SKM-1 (cell line): ENCODE data around the gene GMCL1.
A peak's percentile ranks its signal among the peaks of the same experiment; 100 is the strongest.
"Not testable (repeated sequence)": the region's sequence is repeated elsewhere in the genome, so short reads cannot be mapped to it uniquely, and the experiment has no call there.

Experiments
- DNase-seq: peaks from one replicate; lab custom pipeline; 2025; ENCODE audit not compliant: unreplicated experiment; lab: John Stamatoyannopoulos, UW

Gene GMCL1

DNA sequence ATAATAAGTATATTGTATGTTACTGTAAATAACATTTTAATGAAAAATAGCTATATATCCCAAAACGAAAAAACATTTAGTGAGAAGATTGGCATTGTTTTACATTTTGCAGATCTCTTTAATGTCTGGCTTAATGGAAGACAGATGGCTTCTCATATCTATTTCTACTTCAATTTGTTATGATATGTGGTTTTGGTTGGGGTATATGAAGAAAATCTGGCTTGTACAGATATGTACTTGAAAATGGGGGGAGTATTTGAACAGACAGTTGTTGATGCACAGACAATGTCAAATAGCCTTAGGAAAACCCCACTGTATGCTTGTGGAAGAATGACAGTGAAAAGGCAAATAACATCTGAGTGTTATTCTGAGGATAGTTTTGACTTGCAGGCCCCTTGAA lies 23.6 kb upstream of the GMCL1 start:
- DNase-seq: no peak

DNA sequence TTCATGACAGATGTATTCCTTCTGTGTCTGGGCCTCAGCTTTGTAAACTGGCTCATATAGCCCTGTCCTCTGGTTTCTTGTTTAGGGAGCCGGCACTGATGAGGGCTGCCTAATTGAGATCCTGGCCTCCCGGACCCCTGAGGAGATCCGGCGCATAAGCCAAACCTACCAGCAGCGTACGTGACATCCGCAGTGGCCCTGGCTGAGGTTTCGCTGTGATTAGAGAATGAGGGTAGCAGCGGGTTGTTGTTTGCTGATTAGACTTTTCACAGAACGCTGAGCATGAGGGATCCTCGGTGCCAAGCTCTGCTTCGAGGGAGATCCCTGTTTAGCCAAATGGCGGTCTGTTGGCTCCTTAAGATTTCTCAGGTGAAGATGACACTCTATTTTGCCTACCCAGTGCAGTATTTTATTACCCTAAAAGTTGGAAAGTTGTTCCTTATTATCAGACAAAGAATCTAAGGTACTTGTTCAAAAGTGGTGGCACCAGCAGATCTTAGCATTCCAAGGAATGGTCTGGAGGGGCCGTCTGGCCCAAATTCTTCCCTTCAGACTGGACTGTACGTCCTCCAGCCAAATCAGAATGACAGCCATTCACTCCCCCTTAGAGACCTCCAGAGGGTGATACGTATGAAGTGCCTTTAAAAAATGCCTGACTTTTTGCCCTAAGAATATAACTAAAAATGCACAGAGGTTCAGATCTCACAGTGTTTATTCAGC lies 21.5 kb upstream of the GMCL1 start:
- no peak for DNase-seq

DNA sequence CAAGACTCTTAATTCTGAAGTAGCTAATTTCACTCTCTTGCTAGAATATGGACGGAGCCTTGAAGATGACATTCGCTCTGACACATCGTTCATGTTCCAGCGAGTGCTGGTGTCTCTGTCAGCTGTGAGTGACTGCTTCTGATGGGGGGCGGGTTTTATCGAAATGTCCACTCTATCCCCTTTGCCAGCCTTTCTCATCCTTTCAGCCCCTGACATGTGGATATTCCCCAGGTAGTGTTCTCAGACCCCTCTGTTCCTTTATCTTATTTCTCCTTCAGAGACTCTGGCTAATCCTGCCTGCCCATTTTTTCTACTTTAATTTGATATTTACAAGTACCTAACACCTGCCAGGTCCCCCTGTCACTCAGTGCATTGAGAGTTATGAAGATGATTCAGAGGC lies 18.9 kb upstream of the GMCL1 start:
- DNase-seq: no peak

DNA sequence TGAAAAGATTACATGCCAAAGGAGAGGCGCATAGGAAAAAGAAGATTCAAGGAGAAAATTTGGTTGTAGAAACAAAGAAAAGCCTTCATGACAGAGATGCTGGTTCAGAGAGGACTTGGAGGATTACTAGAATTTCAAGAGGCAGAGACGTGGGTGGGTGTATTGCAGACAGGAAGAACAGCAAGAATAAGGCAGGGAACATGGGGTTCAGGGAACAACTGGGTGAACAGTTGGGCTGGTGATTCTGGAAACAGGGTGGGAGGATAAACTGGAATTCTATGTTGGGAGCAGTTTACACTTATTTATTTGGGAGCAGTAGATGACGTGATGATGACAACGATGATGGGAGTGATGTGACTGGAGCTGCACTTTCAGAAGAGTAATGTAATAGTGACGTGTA lies 18.4 kb upstream of the GMCL1 start:
- DNase-seq: no peak

DNA sequence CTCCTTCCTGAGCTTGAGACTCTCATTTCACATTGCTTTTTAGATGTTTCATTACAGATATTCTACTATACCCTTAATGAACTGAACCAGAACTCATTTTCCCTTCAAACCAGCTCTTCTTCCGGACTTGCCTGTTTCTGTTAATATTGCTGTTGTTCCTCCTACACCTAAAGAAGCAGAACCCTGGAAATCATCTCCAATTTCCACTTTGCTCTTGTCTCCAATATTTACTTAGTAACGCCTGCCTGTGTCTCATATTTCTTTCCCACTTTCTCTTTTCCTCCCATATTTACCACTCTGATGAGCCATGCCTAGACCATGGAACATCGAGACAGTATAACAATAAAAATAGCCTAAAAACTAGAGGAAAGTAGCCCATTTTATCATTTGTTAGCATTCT lies 17.9 kb upstream of the GMCL1 start:
- no peak for DNase-seq

DNA sequence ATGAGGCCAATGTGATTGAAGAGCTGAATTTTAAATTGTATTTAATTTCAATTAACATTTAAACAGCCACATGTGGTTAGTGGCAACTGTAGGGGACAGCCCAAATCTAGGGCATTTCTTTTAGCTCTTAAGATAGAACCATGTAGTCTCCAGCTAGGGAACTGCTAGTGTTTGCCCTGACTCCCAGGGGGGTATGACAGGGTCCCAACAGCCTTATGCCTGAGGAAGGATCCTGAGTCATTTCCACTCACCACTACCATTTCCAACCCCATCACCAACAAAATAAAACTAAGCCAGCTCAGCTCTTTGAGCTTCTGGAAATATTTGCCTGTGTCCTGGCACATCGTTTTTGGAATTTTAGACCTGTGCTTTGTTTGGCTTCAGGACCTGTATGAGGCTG lies 13.7 kb upstream of the GMCL1 start:
- DNase-seq: no peak

DNA sequence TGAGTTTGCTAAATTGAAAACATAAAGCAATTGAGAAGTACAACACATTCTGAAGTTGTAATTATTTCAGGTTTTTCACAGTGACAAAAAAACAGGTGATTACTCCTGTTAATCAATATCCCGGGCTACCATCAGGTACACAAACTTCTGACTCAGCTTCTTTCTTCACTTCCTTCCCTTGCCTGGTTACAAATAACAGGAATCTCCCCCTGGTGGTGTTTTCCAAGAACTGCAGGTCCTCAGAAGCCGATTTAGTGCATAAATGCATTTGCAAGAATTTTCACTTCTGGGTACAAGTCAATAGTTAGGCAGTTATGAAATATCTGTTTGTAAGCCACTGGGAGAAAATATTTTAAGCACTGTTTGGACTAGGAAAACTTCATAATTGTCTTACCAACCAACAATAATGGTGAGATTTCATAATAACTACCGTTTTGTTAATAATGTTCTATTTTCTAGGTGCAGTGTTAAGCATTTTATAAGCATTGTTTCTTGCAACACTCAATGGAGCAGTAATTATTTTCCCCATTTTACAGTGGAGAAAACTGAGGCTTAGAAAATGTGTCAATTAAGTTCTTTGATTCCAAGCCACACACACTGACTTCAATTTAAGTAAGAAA lies 12.4 kb upstream of the GMCL1 start:
- peak; percentile 90 for DNase-seq

DNA sequence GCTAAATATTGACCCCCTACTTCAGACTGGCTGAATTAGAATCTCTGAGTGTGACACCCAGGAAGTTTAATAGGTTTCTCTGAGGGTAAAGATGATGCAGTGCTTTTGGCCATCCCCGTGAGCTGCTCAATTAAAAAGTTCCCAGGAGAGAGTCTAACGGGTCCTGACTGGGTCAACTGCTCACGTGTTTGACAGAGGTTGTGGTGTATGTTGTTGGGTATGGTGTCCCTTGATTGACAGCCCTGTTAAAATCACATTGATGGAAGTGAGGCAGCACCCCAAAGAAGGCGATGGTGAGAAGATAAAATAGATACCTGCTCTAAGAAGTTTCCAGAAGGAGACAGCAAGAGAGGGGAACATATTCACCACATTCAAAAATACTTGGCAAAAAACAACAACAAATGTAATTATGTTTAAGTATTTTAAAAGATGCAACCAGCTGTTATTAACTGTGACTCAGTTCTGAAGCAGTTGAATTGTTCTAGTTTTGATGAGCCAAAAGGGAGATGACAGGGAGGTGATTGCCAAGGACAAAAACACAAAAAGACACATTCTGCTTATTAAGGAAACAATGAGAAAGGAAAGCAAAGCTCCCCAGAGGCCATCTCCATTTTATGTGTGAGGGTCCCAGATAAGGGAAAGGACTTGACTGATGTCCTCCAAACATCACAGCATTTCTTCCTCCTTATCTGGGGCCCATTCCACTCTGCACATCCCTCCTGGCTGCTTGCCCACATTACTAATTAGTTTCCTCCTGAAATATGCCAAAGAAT lies 11.5 kb upstream of the GMCL1 start:
- no peak for DNase-seq

DNA sequence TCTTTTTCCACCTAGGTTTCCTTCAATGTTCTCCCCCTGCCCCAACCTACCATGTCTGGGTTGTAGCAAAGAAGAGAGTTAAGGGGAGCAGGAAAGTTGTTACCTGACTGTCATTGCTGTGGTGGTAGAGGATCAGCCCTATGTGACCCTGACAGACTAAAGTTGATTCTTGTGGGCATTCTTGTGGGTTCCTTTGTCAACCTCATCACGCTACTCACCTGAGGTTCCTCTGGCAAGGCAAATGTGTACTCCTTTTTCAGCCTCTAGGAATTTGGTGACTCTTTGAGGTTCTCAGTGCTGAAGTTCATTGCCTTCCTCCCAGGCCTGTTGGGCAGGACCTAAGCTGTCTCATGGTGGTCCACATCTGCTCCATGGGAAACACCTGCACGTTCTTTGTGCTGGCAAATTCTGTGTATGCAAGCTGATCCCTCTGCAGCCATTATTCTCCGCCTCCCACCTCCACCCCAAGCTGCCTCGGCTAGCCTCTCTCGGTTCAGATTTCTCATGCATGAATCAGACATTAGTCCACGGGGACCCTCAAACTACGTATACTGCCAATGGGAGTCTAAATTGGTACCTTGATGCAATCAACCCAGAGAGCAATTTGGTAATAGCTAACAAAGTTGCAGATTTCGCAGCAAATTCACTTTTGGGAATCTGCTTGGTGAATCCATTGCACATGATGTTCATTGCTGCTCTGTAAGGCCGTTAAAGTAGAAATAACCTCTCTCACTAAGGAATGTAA lies 1.5 kb upstream of the GMCL1 start:
- no peak for DNase-seq

DNA sequence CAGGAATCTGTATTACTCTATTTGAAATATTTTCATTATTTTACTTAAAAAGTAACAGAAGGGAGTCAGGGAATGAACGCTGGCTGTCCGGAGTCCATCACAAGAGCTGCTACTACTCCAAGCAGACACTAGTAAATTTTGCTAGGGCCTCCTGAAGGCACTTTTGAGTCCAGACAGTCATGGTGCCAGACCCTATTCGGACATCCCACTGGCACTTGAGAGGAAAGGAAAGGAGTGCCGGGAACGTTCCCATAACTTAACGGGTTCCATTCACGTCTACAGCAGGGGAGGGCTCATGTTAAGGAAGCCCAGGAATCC lies 563 bp upstream of the GMCL1 start:
- no peak for DNase-seq

DNA sequence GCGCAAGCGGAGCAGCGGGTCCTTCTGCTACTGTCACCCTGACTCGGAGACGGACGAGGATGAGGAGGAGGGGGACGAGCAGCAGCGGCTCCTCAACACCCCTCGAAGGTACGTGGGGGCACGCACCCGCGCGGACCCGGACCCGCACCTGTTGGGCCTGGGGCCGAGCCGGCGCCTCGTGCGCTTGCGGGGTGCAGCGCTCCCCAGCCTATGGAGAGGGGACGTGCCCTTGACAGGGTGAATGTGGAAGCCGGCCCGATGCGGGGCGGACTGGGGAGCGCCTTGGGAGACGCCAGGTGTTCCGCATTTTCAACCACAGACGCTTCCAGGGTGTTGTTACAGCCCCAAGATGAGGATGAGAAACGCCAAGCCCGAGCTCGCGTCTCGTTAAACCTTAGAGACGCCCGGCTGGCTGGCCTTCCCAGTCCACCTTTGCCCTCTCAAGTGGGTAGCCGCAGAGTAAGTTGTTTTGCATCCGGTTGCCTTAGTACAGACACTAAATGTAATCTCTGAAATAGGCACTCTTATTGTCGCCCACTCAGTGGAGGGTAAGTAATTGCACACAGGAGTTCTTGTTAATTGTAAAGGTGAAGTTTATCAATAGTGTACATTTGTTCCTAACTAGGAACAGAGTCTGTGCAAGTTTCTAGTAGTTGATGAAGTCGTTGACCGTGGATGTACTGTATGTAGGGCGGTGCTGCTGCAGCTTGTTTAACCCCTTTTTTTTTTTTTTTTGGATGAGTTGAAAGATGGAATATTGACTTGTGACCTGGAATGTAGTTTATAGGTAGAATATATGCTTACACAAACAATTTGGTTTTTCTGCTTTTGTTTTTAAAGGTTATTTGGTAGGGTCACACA lies 815 bp downstream of the GMCL1 start:
- DNase-seq: peak; percentile 43

DNA sequence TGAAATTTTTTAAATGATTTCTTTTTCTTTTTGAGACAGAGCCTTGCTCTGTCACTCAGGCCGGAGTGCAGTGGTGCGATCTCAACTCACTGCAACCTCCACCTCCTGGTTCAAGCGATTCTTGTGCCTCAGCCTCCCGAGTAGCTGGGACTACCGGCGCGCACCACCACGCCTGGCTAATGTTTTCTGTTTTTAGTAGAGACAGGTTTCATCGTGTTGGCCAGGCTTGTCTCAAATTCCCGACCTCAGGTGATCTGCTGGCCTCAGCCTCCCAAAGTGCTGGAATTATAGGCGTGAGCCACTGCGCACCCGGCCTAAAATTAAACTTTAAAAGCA lies 1.4 kb downstream of the GMCL1 start:
- not testable (repeated sequence) for DNase-seq

DNA sequence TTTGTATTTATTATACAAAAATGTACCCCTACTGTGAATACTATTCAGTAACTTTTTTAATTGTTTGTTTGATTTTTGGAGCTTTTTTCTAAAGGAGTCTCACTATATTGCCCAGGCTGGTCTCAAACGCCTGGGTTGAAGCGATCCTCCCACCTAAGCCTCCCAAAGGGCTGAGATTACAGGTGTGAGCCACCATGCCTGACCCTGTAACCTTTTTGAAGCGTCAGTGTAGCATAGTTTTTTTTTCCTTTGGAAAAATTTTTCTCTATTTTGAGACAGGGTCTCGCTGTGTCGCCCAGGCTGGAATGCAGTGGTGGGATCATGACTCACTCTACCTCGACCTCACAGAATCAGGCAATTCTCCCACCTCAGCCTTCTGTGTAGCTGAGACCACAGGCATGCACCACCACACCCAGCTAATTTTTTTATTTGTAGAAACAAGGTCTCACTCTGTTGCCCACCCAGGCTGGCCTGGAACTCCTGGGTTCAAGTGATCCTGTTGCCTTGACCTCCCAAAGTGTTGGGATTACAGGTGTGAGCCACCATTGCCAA lies 2.0 kb downstream of the GMCL1 start:
- no peak for DNase-seq

DNA sequence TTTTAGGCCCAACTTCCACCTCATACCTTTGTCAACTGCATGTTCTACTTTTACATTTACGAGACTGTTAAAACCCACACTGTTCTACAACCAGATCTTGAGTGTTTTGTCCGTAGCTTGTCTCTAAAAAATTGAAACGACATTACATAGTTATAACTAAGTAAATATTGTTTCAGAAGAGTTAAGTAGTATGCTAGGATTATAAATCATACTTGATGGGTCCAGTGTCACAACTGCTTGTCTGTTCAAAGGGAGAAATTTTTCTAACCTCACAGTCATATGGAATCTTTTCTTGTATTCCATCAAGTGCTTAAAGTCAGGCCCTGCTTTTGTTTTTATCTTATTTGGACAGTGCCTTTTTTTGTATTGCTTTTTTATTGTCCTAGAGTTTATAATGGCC lies 4.3 kb downstream of the GMCL1 start:
- no peak for DNase-seq

DNA sequence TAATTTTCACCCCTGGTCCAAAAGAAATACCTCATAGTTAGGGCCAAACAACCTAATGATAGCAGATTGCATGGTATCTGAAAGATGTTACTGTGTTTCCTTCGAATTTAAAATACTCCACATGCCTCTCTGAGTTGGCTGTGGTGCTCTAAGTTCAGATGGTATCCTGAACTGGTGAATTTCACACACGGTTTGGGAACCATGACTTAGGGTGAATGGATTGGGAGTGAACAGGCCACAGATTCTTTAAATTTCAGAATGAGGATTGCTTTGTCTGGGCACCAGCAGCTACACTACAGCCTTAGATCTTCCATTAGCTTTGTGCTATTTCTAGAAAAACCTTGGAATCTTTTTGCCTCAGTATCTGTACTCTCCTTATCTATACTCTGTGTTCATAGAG lies 6.2 kb downstream of the GMCL1 start:
- no peak for DNase-seq

DNA sequence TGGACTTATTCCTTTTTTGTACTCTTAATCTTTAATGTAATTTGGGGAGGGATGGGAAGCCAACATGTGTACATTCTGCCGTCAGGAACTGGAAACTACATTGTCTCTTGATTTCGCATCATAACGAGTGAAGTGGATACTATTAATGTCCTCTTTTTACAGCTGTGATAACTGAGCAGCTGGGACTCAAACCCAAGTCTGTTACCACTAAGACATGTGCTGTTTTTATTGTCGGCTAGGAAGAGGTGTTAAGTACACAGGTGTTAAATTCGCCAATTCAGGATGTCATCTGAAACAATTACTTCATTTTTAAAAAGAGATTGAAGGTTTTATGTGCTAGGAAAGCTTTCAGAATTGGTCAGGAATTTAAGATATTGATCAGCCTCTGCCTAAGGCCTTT lies 6.9 kb downstream of the GMCL1 start:
- DNase-seq: no peak

DNA sequence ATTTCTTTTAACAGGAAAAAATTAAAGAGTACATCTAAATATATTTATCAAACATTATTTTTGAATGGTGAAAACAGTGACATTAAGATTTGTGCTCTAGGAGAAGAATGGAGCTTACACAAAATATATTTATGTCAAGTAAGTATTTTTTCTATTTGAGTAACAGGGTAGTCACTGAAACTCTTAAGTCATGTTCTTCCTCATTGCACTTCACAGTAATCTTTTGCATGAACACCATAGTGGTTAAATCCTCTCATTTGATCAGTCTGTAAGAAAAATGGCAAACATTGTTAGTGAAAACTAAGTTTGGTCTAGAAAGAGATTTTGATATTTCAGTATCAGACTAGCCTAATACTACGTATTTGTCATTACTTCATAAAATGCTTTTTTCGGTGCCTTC lies 8.1 kb downstream of the GMCL1 start:
- no peak for DNase-seq

DNA sequence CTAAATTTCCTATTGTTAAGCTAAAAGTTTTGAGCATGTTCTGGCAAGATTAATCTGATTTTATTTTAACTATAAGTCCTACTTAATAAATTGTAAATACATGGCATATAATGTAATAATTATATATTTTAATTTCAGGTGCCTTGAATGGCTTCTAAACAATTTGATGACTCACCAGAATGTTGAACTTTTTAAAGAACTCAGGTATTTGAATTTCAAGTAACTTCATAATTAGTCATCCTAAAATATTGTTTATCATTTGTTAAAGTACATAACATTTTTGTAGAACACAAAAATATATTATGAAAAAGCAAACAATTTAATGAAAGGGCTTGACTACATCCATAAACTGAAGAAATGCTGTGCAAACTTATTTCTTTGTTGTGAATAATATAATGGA lies 14.5 kb downstream of the GMCL1 start:
- DNase-seq: no peak

DNA sequence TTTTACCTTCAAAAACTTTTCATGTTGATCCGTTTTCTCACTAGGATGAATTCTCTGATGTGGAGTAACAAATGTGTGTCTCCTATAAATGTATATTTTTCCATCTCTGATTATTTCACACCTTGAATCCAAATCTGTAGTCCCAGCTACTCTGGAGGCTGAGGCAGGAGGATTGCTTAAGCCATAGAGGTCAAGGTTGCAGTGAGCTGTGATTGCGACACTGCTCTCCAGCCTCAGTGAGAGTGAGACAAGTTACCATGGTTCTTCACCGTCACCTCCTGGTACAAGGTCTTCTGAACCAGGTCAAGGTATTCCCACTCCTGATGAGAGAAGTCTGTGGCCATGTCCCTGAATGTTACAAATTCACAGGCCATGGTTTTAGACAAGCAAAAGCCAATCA lies 15.1 kb downstream of the GMCL1 start:
- no peak for DNase-seq

DNA sequence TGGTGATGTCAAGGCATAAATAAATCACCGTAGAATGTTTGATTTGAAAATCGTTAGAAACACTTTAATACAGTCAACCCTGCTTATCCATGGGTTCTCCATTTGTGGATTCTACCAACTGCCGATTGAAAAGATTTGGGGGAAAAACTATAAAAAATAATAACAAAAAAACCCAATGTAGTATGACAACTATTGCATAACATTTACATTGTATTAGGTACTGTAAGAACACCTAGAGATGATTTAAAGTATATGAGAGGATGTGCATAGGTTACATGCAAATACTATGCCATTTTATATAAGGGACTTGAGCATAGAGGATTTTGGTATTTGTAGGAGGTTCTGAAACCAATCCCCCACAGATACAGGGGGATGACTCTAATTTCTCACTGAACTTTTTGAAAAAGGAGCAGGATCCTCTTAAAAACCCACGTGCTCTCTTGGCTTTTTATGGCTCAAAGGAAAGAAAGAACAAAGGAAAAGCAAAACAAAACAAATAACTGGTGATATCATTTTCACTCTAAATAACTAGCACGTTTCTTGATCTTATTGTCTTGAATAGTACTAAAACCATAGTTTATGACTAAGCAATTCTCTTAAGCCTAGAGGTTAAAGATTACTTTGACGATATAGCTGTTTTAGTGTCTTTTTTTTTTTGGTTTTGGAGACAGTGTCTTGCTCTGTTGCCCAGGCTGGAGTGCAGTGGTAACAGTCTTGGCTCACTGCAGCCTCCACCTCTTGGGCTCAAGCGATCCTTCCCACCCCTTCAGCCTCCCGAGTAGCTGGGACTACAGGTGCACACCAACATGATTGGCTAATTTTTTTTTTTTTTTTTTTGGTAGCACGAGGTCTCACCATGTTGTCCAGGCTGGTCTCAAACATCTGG lies 17.0 kb downstream of the GMCL1 start:
- no peak for DNase-seq
